Endothelial cell of umbilical vein (primary cell): Measurements from ENCODE around the gene FAM117B. TPM values are rescaled to one million over a fixed set of nuclear protein-coding genes. Genes with fewer than 3 reads are reported as not detected.

Experiments
- BruUV-seq: library from RNA; stranded (reverse); fragments of 400-500 nt; replicated peaks from 2 replicates; lab custom pipeline; 2021; lab: Mats Ljungman, UMichigan
- CTCF ChIA-PET: fragments of 300-600, 350-600 bp; sonication (Branson Sonifier 250); formaldehyde crosslinking; loops from one replicate; lab custom pipeline; 2021; ENCODE audit warnings: antibody characterized with exemption, inconsistent platforms; lab: Charles Lee
- POLR2A ChIA-PET: fragments of 300-600, 350-600 bp; sonication (Branson Sonifier 250); formaldehyde crosslinking; loops from one replicate; lab custom pipeline; 2021; ENCODE audit warnings: antibody characterized with exemption, inconsistent platforms; lab: Charles Lee
- DNase-seq: peaks from one replicate; pipeline ENCODE4 v3.0.0-alpha.2; 2011; ENCODE audit warnings: low read depth, low spot score
- FAIRE-seq: peaks from 2 replicates; lab custom pipeline; 2011; peaks lifted over from hg19 to GRCh38; lab: Jason Lieb, UNC
- H2AFZ ChIP-seq: 2 replicates; pipeline ENCODE4 v1.6.0; 2012; ENCODE audit warnings: low read depth, low read length, control low read depth, inconsistent platforms
- H3K27ac ChIP-seq: 2 replicates; pipeline ENCODE4 v1.5.1; 2011; ENCODE audit warnings: low read depth, mild to moderate bottlenecking, control low read depth, low read length, moderate library complexity; ENCODE audit not compliant: insufficient read depth
- H3K27me3 ChIP-seq, 2 experiments: 2 replicates each; pipeline versions ENCODE4 v1.6.0 to v1.6.1; 2011; ENCODE audit warnings: low read length in 2 of 2, mixed read lengths in 1 of 2; ENCODE audit not compliant: control insufficient read depth in 2 of 2, insufficient read depth in 2 of 2
- H3K36me3 ChIP-seq, 2 experiments: 2 replicates in 1 of 2; 3 replicates in 1 of 2; pipeline ENCODE4 v1.5.1; 2011; ENCODE audit warnings: low read length in 2 of 2, mild to moderate bottlenecking in 1 of 2, moderate library complexity in 1 of 2; ENCODE audit not compliant: control insufficient read depth in 2 of 2, insufficient read depth in 2 of 2; ENCODE audit errors: extremely low read depth in 1 of 2
- H3K4me1 ChIP-seq: 3 replicates; pipeline ENCODE4 v1.5.1; 2011; ENCODE audit warnings: mild to moderate bottlenecking, low read length; ENCODE audit not compliant: control insufficient read depth, insufficient read depth; ENCODE audit errors: extremely low read depth
- H3K4me2 ChIP-seq: 2 replicates; pipeline ENCODE4 v1.6.1; 2011; ENCODE audit warnings: low read length, control low read depth, mixed read lengths; ENCODE audit not compliant: insufficient read depth
- H3K4me3 ChIP-seq, 3 experiments: fragments of 200-600 bp in 1 of 3; sonication (generic), shearing (Covaris generic) in 1 of 3; replicated peaks in 1 of 3; 2 replicates each; pipeline ENCODE4 v1.5.1; 2011 to 2016; ENCODE audit warnings: control low read depth in 3 of 3, low read length in 3 of 3, mild to moderate bottlenecking in 2 of 3, inconsistent platforms in 1 of 3, low read depth in 1 of 3, moderate library complexity in 1 of 3; ENCODE audit not compliant: insufficient read depth in 1 of 3
- H3K79me2 ChIP-seq: 2 replicates; pipeline ENCODE4 v1.6.0; 2012; ENCODE audit warnings: low read length, inconsistent platforms; ENCODE audit not compliant: control insufficient read depth, insufficient read depth
- H3K9ac ChIP-seq: replicated peaks from 2 replicates; pipeline ENCODE3; 2011; ENCODE audit warnings: low read length, control low read depth; ENCODE audit not compliant: insufficient read depth; ENCODE audit errors: extremely low read depth
- H3K9me1 ChIP-seq: replicated peaks from 3 replicates; pipeline ENCODE4 v1.6.0; 2011; ENCODE audit warnings: mild to moderate bottlenecking, low read length; ENCODE audit not compliant: control insufficient read depth, insufficient read depth; ENCODE audit errors: extremely low read depth
- H3K9me3 ChIP-seq: replicated peaks from 2 replicates; pipeline ENCODE4 v1.5.1; 2012; ENCODE audit warnings: low read length, inconsistent platforms; ENCODE audit not compliant: control insufficient read depth, insufficient read depth
- H4K20me1 ChIP-seq: replicated peaks from 2 replicates; pipeline ENCODE3; 2011; ENCODE audit warnings: mild to moderate bottlenecking, low read length; ENCODE audit not compliant: control insufficient read depth, insufficient read depth; ENCODE audit errors: extremely low read depth
- FOS ChIP-seq: IDR thresholded peaks from 2 replicates; pipeline ENCODE4 v1.6.1; 2011; ENCODE audit warnings: mild to moderate bottlenecking, low read length, moderate library complexity, borderline replicate concordance; ENCODE audit not compliant: insufficient read depth
- GATA2 ChIP-seq: IDR thresholded peaks from 2 replicates; pipeline ENCODE4 v1.7.0; 2011; ENCODE audit warnings: low read depth, mild to moderate bottlenecking, moderate library complexity, mixed read lengths, low read length; ENCODE audit not compliant: insufficient read length, insufficient read depth
- JUN ChIP-seq: IDR thresholded peaks from 2 replicates; pipeline ENCODE4 v1.6.1; 2011; ENCODE audit warnings: borderline replicate concordance, low read depth; ENCODE audit not compliant: insufficient read length, insufficient read depth
- MYC ChIP-seq: IDR thresholded peaks from one replicate; pipeline ENCODE4 v1.6.1; 2011; ENCODE audit warnings: mild to moderate bottlenecking, low read depth, low read length
- POLR2A ChIP-seq: IDR thresholded peaks from 2 replicates; pipeline ENCODE4 v1.6.1; 2012; ENCODE audit warnings: low read depth, mild to moderate bottlenecking, control low read depth, low read length
- dilution Hi-C: fragments of 300-500 bp; cut with MboI; formaldehyde crosslinking; loops from one replicate; pipeline ENCODE4 v1.15.0; 2019; ENCODE audit warnings: low sequenced_read_pairs; ENCODE audit not compliant: extremely low pct_ligation_motif_present
- intact Hi-C: fragments of 100-400 bp; cut with micrococcal nuclease; formaldehyde crosslinking; loops from one replicate; pipeline ENCODE4 v1.10.0; 2022
- polyA plus RNA-seq, 4 experiments: library from polyadenylated mRNA; depleted of rRNA in 3 of 4; stranded (reverse) in 3 of 4; unstranded in 1 of 4; fragments of >200 nt; gene quantifications; 2 replicates each; pipeline versions ENCODE4 v1.2.1 to v1.2.3, GENCODE V29; 2011 to 2012; ENCODE audit warnings: missing spikeins in 1 of 4
- total RNA-seq: library from RNA; stranded (reverse); gene quantifications from 2 replicates; pipeline ENCODE4 v1.2.3, GENCODE V29; 2021
- TF ChIP-seq, protein P1 (sequence below), 2 donors: IDR thresholded peaks; 1 replicate in 1 of 2; 2 replicates in 1 of 2; pipeline ENCODE4 v1.5.1; 2011; ENCODE audit warnings: low read length in 2 of 2, mild to moderate bottlenecking in 2 of 2, moderate library complexity in 2 of 2, control low read depth in 1 of 2, inconsistent platforms in 1 of 2, low read depth in 1 of 2; ENCODE audit not compliant: insufficient read depth in 1 of 2; ENCODE audit errors: extremely low read depth in 1 of 2
- TF ChIP-seq, protein P2 (sequence below): IDR thresholded peaks from 2 replicates; pipeline ENCODE4 v1.6.1; 2011; ENCODE audit not compliant: insufficient read depth, insufficient read length

Gene FAM117B
- total and polyA plus RNA-seq, 2 donors (not counting 3 experiments of a cell fraction or from before 2014, with no cell fraction given): 1.3 to 7.0 TPM

DNA sequence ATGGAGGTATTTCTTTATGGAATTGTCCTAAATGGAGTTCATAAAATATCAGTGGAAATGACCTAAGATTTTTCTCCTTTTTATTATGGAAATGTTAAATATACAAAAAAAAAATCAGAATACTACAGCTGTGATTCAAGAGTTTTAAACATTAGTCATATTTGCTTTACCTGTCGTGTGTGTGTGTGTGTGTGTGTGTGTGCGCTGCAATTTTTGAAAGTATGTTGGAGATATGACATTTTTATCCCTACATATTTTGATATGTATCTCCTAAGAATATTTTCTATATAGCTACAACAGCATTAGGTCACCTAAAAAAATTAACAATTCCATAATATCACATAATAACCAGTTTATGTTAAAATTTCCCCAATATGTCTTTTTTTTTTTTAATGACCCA lies 85.5 kb downstream of the FAM117B start:
- Histone ChIP-seq H3K9ac (no peak overlapping the region), H3K27me3 (no peaks in the 10 kb centered on the region), H3K4me1 (no peaks in the 10 kb centered on the region), H3K9me3 (no peaks in the 10 kb centered on the region), H3K9me1 (no peaks in the 10 kb centered on the region), H3K27ac (no peak overlapping the region), H3K79me2 (no peaks in the 10 kb centered on the region), H3K4me2 (no peak overlapping the region), H3K36me3 (no peaks in the 10 kb centered on the region), H3K4me3 (no peak overlapping the region), H4K20me1 (no peaks in the 10 kb centered on the region), H2AFZ (no peak overlapping the region)
- ChIA-PET POLR2A (no interaction called here), CTCF (no interaction called here)
- TF ChIP-seq MYC (no peak), POLR2A (no peak), GATA2 (no peak), FOS (no peak), JUN (no peak)
- TF ChIP-seq, protein P1, sequence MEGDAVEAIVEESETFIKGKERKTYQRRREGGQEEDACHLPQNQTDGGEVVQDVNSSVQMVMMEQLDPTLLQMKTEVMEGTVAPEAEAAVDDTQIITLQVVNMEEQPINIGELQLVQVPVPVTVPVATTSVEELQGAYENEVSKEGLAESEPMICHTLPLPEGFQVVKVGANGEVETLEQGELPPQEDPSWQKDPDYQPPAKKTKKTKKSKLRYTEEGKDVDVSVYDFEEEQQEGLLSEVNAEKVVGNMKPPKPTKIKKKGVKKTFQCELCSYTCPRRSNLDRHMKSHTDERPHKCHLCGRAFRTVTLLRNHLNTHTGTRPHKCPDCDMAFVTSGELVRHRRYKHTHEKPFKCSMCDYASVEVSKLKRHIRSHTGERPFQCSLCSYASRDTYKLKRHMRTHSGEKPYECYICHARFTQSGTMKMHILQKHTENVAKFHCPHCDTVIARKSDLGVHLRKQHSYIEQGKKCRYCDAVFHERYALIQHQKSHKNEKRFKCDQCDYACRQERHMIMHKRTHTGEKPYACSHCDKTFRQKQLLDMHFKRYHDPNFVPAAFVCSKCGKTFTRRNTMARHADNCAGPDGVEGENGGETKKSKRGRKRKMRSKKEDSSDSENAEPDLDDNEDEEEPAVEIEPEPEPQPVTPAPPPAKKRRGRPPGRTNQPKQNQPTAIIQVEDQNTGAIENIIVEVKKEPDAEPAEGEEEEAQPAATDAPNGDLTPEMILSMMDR (IDR thresholded peaks at IDR 0.05; ENCODE audit: extremely low read depth in 1 of 2, insufficient read depth in 1 of 2, low read depth in 1 of 2, low read length in 2 of 2): no peak
- TF ChIP-seq, protein P2, sequence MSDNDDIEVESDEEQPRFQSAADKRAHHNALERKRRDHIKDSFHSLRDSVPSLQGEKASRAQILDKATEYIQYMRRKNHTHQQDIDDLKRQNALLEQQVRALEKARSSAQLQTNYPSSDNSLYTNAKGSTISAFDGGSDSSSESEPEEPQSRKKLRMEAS: no peak
- dilution Hi-C loops (no loop called here), intact Hi-C loops (no loop called here)
- no peak for FAIRE-seq
- no peak for DNase-seq
- no TSS peak for BruUV-seq
